Hippocampal formation (tissue), 2 donors: ENCODE measurements around the gene IGSF23.
"Not testable (repeated sequence)": the region's sequence is repeated elsewhere in the genome, so short reads cannot be mapped to it uniquely, and the experiment has no call there.

Source experiments
- DNase-seq, 2 donors: peaks; one replicate each; lab custom pipeline; 2025; lab: John Stamatoyannopoulos, UW

Gene IGSF23

GRCh38 chr19:44611812-44612295 lies 1.5 kb upstream of the IGSF23 start:
- no peak for DNase-seq

GRCh38 chr19:44614313-44614712 lies 950 bp downstream of the IGSF23 start:
- no peak for DNase-seq

GRCh38 chr19:44615863-44616247 lies 2.5 kb downstream of the IGSF23 start:
- no peak for DNase-seq

GRCh38 chr19:44617110-44617880 lies 3.9 kb downstream of the IGSF23 start:
- DNase-seq: no peak

GRCh38 chr19:44618640-44619357 lies 5.4 kb downstream of the IGSF23 start:
- no peak for DNase-seq

GRCh38 chr19:44620667-44621066 lies 7.3 kb downstream of the IGSF23 start:
- no peak for DNase-seq

GRCh38 chr19:44621367-44621766 lies 8.0 kb downstream of the IGSF23 start:
- no peak for DNase-seq

GRCh38 chr19:44623080-44623479 lies 9.7 kb downstream of the IGSF23 start:
- DNase-seq: no peak

GRCh38 chr19:44623626-44624025 lies 10.3 kb downstream of the IGSF23 start:
- no peak for DNase-seq

- DNase-seq: no peak
Observed at GRCh38 chr19:44624840-44625354, 11.5 kb downstream of the IGSF23 start.

GRCh38 chr19:44625637-44626036 lies 12.3 kb downstream of the IGSF23 start:
- DNase-seq: not testable (repeated sequence)

- no peak for DNase-seq
Observed at GRCh38 chr19:44626048-44626624, 12.8 kb downstream of the IGSF23 start.

- no peak for DNase-seq
Observed at GRCh38 chr19:44627631-44628030, 14.3 kb downstream of the IGSF23 start.

GRCh38 chr19:44628793-44629192 lies 15.4 kb downstream of the IGSF23 start:
- DNase-seq: no peak

- not testable (repeated sequence) for DNase-seq
Observed at GRCh38 chr19:44631611-44632010, 18.2 kb downstream of the IGSF23 start.

- not testable (repeated sequence) for DNase-seq
Observed at GRCh38 chr19:44634058-44634457, 20.7 kb downstream of the IGSF23 start.

- no peak for DNase-seq
Observed at GRCh38 chr19:44634785-44635184, 21.4 kb downstream of the IGSF23 start.

- DNase-seq: no peak
Observed at GRCh38 chr19:44635581-44636438, 22.4 kb downstream of the IGSF23 start.

GRCh38 chr19:44636439-44637389 lies 23.4 kb downstream of the IGSF23 start:
- DNase-seq: no peak

GRCh38 chr19:44637390-44637764 lies 24.0 kb downstream of the IGSF23 start:
- DNase-seq: no peak

- DNase-seq: no peak
Observed at GRCh38 chr19:44640518-44640917, 27.2 kb downstream of the IGSF23 start.
